Measurements from ENCODE around the gene CCBE1.

GRCh38 chr18:59547581-59548182 lies 149.5 kb downstream of the CCBE1 start:
- TF ChIP-seq YY1 (IDR thresholded peaks at IDR 0.05; ENCODE audit: insufficient read depth, insufficient read length) (no peak), ZNF274 (IDR thresholded peaks at IDR 0.05; ENCODE audit: low read depth, low read length) (no peak)

All from NT2/D1 (cell line).